ENCODE measurements around the gene ENTPD6.
"Not testable (repeated sequence)": the region's sequence is repeated elsewhere in the genome, so short reads cannot be mapped to it uniquely, and the experiment has no call there.

Gene ENTPD6

DNA sequence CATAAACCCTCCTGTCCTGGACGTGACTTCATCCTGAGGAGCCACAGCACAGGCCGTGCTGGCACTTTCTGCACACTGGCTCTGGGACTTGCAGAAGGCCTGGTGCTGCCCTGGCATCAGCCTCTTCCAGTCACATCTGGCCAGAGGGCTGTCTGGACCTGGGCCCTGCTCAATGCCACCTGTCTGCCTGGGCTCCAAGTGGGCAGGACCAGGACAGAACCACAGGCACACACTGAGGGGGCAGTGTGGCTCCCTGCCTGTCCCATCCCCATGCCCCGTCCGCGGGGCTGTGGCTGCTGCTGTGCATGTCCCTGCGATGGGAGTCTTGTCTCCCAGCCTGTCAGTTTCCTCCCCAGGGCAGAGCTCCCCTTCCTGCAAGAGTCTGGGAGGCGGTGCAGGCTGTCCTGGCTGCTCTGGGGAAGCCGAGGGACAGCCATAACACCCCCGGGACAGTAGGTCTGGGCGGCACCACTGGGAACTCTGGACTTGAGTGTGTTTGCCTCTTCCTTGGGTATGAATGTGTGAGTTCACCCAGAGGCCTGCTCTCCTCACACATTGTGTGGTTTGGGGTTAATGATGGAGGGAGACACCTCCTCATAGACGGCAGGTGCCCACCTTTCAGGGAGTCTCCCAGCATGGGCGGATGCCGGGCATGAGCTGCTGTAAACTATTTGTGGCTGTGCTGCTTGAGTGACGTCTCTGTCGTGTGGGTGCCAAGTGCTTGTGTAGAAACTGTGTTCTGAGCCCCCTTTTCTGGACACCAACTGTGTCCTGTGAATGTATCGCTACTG, 30.3 kb downstream of the ENTPD6 start:
- no peak for DNase-seq

DNA sequence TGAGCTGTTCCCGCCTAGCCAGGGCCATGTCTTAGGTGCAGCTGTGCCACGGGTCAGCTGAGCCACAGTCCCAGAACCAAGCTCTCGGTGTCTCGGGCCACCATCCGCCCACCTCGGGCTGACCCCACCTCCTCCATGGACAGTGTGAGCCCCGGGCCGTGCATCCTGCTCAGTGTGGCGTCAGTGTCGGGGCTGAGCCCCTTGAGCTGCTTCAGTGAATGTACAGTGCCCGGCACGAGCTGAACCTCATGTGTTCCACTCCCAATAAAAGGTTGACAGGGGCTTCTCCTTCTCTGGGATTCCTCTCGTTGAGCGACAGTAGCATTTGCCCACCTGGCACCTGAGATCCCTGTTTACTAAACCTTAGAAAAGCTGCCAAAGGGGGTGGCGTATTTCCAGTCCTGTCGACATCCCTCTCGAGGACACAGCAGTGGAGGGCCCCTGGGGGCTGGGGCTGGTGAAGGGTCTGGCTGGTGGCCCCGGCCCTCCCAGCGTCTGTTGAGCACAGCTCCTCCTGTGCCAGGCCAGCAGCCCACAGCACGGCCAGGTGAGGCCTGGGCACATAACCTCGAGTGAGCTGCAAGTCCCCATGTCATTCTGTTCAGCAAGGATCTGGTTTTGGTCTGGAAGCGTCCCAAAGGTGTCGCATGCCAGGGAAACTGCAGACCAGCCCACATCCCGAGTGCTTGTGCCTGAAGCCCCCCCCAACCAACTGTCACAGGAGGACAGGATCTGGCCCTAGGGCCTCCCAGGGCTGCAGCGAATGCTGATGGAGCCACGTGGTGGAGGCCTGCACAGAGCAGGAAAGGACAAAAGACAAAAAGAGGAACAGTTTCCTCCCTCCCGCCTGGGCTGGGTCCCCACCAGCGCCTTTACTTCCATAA, 31.2 kb downstream of the ENTPD6 start:
- no peak for DNase-seq

DNA sequence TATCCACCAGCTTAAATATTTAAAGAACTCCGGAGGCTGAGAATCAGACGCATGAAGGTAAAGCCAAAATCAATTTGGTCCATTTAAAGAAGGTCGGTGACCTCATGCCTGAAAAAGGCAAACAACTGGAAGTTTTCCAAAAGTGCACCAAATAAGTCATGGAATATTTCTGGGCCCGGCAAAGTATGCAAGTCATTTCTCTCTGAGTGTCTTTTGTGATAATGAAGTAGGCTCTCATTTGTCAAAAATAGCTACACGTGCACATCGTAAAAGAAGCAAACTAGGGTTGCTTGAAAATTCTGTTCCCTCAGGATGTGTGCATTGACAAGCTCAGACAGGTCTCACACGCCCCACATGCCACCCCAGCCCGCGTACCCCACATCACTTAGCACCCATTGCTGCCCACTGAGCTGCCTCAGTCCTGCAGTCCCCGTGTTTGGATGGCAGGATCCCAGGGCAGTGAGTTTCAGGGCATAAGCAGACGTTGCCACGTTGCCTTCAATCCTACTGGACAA, 31.9 kb downstream of the ENTPD6 start:
- DNase-seq: no peak

DNA sequence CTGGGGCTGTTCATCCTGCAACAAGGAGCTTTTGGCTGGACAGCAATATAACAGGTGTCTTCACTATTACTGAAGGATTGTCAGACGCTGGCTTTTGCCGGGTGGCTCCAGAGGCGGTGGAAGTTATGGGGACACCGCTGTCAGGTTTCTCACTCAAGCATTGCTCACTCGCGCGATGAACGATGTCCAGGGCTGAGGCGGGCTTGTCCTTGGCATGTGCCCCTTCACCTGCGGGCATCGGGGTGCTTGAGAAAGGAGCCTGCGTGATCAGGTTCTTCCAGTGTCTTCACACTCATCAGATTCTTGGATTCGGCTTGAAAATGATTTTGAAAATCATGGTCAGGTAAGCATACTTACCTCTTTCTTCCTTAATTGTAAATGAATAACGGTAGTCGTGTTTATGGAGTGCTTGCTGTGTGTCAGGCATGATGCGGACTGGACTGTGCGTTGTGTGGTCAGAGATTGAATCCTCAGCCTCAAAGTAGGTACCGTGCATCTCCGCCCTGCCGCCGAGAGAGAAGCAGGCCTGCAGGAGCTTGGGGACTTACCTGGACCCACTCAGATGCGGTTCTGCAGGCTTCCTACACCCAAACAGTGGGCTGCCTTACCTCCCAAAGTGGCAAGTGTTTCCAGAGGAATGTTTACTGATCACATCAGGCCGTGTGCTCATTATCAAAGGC, 34.1 kb downstream of the ENTPD6 start:
- no peak for DNase-seq

DNA sequence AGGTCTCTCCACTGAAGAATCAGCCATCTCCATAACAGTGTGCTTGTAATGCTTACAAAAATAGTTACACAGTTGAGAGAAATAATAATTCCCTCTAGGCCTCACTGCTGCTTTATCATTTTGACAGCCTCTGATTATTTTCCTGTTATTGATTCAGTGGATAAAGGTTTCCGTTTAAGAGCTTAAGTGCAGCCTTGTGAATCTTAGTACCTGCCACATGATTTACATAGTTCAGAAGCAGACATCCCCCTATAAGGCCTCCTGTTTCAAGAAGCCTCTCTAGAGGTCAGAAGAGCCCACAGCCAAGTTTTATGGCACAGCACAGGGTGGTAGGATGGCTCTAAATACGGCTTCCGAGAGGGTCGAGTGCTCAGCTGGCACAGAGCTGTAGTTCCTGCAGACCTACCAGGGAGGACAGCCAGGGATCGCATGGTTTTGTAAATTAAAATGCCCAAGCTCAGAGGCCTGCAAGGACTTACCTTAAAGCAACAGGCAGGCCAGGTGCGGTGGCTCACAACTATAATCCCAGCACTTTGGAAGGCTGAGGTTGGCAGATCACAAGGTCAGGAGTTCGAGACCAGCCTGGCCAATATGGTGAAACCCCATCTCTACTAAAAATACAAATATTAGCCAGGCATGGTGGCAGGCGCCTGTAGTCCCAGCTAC, 34.8 kb downstream of the ENTPD6 start:
- DNase-seq: no peak

DNA sequence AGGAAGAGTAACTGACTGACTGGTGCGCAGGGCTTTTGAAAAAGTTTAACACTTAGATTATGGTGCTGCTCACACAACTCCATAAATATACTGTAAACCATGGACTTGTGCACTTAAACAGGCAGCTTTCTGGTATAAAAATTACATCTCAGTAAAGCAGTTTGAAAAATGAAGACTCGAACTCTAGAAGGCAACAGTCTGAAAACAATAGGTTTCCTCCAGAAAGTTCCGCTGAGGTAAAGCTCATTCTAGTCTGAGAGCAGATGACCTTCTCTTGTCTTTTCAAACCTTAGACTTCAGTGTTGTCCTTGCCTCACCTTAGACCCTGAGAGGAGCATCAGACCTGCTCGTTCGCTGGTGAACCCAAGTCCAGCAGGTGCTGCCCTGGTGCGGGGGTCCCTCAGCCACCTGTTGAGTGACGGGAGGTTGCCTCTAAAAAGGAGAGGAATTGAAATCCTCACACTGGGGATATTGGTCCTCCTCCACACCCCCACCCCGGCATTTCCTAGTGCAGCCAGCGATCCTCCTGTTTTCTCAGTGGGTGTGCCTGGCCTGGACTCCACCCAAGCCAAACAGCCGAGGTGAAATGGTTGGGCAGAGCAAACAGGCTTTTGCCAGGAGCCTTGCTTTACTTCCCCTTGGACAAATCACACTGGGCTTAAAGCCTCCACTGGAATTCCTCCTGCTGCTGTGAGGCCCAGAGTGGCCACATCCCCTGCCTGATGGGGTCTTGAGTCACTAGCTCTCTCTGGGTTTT, 37.7 kb downstream of the ENTPD6 start:
- no peak for DNase-seq

DNA sequence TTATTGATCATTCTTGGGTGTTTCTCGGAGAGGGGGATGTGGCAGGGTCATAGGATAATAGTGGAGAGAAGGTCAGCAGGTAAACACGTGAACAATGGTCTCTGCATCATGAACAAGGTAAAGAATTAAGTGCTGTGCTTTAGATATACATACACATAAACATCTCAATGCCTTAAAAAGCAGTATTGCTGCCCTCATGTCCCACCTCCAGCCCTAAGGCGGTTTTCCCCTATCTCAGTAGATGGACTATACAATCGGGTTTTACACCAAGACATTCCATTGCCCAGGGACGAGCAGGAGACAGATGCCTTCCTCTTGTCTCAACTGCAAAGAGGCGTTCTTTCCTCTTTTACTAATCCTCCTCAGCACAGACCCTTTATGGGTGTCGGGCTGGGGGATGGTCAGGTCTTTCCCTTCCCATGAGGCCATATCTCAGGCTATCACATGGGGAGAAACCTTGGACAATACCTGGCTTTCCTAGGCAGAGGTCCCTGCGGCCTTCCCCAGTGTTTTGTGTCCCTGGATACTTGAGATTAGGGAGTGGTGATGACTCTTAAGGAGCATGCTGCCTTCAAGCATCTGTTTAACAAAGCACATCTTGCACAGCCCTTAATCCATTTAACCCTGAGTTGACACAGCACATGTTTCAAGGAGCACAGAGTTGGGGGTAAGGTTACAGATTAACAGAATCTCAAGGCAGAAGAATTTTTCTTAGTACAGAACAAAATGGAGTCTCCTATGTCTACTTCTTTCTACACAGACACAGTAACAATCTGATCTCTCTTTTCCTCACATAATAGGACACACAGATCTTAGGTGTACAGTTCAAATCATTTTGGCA, 38.7 kb downstream of the ENTPD6 start:
- not testable (repeated sequence) for DNase-seq

DNA sequence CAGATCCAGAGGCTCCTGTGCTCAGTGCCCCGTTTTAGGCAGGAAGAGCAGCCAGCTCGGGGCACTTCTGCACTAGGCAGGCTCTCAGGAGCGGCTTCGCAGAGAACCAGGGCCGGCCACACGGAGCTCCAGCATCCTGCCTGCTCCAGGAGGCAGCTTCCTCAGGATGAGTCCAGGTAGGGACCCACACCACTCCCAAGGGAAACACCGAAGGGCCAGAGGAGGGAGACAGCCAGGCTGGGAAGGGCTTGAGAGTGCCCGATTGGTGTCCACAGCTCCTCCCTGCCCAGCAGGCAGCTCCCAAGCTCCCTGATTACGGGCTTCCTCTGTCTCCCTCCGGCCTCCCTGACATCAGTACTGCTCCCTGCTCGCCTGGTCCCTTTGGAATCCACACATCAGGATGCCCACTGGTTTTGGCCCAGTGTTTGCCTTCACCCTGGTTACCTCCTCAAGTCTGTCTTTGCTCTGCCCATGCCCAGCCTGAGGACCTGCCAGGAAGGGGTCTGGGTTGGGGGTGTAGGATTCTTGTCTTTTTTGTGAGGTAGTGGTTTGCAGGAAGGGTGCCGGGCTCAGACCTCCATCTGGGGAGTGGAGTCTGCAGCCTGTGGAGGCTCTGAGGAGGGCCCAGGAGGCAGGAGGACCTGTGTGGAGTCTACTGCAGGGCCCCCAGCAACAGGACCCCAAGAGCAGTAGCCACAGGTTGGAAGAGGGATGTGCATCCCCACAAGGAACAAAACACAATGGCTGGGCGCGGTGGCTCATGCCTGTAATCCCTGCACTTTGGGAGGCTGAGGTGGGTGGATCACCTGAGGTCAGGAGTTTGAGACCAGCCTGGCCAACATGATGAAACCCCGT, 41.2 kb downstream of the ENTPD6 start:
- no peak for DNase-seq

DNA sequence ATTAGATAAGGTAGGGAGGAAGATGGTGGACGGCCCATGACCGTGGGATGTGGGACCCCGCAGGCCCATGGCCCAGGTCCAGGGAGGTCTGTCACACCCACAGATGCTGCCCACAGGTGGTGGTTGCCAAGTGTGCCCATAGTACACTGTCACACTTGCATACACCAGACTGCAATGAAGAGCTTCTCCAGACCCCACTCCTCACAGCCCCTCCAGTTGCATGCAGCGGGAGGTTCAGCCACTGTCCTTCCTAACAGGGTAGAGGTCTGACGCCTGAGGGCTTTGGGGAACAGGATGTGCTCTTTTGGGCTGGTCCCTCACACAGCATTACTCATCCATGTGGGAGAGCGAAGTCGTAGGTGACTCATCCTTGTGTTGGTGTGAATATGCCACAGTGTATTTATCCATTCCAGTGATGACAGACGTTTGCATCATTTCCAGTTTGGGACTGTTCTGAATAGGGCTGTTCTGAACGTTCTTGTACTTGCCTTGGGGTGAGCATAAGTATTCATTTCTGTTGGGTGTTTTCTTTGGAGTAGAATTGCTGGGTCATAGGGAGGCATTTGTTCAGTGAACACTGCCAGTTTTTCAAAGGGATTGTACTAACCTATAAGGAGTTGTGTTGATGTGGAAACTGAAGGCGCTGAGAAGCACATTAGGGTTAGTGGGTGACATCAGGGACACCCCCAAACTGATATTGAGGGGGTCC, 42.3 kb downstream of the ENTPD6 start:
- DNase-seq: no peak

DNA sequence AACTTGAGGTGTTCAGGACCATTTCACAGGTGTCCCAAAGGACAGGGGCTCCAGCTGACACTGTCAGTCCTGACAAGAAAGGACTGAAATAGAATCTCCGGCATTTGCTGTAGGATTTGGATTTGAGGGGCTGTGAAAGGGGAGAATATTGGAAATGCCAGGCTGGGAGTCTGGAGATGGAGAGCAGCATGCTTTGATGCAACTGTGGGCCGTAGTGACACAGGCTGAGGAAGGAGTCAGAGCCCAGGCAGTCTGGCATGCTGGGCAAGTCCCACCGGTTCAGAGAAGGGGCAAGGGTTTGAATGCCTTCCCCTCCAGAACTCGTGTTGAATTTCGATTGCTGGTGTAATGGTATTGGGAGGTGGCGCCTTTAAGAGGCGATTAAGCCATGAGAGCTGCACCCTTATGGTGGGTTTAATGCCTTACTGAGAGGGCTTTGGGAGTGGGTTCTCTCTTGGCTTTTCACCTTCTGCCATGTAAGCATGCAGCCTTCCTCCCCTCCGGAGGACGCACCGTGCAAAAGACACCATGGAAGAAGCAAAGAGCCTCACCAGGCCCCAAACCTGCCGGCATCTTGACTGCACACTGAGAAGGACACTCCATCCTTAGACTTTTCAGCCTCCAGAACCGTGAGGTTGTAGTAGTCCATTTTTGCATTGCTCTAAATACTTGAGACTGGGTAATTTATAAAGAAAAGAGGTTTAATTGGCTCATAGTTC, 43.0 kb downstream of the ENTPD6 start:
- DNase-seq: no peak

DNA sequence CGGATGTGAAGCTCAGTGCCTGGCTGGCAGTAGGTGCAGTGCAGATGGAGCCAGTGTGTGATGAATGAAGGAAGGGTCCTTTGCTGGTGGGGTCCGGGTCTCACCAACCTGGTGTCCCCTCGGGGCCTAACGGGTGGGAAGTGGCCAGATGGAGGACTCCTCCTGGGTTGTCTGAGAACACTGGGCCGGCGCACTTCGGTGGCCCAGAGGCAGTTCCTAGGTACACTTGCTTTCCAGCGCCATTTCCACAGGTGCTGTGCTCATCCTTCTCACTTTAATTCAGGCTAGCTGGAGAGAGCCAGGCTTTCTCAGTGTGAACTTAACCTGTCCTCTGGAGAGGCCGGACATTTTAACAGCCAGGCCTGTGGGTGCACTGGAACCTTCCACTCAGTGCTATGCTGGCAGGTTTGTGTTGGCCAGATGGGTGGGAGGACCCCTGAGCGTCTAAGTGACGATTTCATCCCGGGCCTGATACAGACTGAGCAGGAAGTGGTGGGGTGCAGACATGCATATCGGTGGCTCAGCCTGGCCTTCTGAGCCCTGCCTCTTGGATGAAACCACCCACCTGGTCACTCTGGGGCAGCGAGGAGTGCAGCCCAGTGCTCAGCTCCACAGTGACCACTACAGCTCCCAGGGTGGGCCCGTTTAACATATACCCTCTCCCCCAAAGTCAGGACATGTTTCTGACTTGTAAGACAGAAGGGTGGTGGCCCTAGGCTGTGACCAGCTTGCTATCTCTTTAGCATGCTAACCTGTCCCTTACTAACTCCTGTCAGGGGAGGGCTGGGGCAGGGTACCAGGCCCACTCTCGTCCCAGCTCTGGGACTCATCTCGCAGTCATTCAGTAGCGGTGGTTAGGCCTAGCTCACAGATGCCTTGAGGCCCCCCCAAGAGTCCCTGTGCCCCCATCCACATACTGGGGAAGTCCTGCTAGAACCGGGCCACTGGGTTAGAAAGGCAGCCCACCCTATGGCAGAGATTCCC, 44.2 kb downstream of the ENTPD6 start:
- DNase-seq: no peak

DNA sequence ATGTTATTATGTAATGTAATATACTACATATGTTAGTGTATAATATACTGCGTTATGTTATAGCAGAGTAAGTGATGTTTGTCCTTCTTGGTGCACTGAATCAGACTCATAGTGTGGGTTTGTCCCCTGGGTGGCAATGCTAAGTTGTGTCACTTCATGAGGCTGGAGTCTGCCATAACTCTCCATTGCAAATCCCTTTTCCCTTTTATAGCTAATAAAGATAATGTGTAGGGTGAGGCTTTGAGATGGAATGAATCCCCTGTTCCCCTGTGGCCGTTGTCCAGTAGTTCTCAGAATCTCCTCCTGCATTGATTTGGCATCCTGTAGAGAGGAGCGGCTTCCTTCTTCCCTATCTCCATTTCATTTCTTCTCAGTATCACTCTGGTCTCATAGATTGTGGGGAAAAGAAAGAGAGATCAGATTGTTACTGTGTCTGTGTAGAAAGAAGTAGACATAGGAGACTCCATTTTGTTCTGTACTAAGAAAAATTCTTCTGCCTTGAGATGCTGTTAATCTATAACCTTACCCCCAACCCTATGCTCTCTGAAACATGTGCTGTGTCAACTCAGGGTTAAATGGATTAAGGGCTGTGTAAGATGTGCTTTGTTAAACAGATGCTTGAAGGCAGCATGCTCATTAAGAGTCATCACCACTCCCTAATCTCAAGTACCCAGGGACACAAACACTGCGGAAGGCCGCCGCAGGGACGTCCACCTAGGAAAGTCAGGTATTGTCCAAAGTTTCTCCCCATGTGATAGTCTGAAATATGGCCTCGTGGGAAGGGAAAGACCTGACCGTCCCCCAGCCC, 45.5 kb downstream of the ENTPD6 start:
- DNase-seq: not testable (repeated sequence)

DNA sequence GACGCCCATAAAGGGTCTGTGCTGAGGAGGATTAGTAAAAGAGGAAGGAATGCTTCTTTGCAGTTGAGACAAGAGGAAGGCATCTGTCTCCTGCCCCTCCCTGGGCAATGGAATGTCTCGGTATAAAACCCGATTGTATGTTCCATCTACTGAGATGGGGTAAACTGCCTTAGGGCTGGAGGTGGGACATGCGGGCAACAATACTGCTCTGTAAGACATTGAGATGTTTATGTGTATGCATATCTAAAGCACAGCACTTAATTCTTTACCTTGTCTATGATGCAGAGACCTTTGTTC, 46.1 kb downstream of the ENTPD6 start:
- not testable (repeated sequence) for DNase-seq

DNA sequence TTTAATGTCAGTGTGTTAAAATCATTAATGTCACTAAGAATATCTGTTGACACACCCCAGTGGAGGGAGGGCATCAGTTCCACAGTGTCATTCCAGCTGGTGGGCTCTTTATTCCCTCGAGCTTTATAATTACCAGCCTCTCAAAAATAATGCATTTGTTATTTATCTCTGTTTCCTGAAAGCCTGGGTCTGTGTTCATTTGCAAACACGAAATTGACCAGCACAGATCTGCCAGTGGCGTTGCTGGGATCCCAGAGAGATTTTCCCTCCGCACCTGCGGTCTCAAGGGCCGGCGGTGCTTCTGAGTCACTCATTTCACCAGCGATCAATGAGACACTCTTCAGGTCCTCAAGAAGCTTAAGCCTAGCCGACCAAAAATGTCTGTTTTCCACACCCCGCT, 46.7 kb downstream of the ENTPD6 start:
- DNase-seq: no peak

DNA sequence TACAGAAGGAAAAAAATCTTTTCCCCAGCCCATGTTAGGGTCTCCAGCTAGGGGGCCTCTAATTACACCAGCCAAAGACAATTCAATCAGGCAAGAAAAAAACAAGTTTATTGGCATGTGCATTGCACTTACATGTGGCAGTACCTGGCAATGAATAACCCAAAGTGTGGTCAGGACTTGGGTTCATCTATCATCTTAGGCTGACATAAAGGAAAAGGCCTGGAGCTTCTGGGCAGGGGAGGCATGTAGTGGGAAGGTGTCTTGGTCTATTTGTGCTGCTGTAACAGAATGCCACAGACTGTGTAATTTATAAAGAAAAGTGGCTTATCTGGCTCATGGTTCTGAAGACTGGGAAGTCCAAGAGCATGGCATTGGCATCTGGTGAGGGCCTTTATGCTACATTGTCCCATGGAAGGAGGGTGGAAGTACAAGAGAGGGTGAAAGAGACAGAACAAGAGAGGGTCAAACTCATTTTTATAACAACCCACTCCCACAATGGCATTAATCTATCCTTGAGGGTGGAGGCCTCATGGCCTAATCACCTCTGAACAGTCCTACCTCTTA, 48.0 kb downstream of the ENTPD6 start:
- no peak for DNase-seq

DNA sequence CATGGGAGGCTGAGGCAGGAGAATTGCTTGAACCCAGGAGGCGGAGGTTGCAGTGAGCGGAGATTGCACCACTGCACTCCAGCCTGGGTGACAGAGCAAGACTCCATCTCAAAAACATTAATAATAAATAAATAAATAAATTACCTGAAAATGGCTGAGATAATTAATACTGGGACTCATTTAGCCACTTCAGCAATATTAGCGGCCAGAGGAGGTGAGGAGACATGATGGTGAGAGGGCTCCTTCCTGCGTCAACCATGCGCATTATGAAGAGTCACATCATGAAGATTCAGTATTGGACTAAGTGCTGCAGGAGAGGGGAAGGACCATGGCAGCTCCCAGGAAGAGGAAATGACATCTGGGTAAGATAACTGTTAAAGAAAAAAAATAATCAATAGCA, 49.5 kb downstream of the ENTPD6 start:
- no peak for DNase-seq
